Measurements from ENCODE around the gene GALNTL6. TPM values are rescaled to one million over a fixed set of nuclear protein-coding genes. Genes with fewer than 3 reads are reported as not detected.
A peak's percentile ranks its signal among the peaks of the same experiment; 100 is the strongest.

The GALNTL6 gene
- total RNA-seq, 2 donors from 2014 or later, result 0.92 to 3.8 TPM

GRCh38 chr4:171814545-171814944, 1.3 kb downstream of the GALNTL6 start:
- H3K27ac ChIP-seq, result no peak overlapping the region
- no peak for DNase-seq (ENCODE audit: low spot score)
- TF ChIP-seq, protein P1, sequence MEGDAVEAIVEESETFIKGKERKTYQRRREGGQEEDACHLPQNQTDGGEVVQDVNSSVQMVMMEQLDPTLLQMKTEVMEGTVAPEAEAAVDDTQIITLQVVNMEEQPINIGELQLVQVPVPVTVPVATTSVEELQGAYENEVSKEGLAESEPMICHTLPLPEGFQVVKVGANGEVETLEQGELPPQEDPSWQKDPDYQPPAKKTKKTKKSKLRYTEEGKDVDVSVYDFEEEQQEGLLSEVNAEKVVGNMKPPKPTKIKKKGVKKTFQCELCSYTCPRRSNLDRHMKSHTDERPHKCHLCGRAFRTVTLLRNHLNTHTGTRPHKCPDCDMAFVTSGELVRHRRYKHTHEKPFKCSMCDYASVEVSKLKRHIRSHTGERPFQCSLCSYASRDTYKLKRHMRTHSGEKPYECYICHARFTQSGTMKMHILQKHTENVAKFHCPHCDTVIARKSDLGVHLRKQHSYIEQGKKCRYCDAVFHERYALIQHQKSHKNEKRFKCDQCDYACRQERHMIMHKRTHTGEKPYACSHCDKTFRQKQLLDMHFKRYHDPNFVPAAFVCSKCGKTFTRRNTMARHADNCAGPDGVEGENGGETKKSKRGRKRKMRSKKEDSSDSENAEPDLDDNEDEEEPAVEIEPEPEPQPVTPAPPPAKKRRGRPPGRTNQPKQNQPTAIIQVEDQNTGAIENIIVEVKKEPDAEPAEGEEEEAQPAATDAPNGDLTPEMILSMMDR (IDR thresholded peaks at IDR 0.05), result no peak
- no peaks in the 10 kb centered on the region for H3K27me3 ChIP-seq (replicated peaks; ENCODE audit: insufficient read depth)
- no peak for ATAC-seq (ENCODE audit: insufficient number of reproducible peaks, low FRiP score, low read depth)
- no peaks in the 10 kb centered on the region for H3K36me3 ChIP-seq
- peak overlapping the region; percentile 75 for H3K4me3 ChIP-seq
- H3K4me1 ChIP-seq (ENCODE audit: control insufficient read depth in 1 of 2, low read depth in 2 of 2), result no peaks in the 10 kb centered on the region
- no peaks in the 10 kb centered on the region for H3K9me3 ChIP-seq

- Histone ChIP-seq H3K36me3 (no peaks in the 10 kb centered on the region), H3K27ac (no peak overlapping the region), H3K9me3 (no peaks in the 10 kb centered on the region), H3K4me3 (no peak overlapping the region), H3K4me1 (ENCODE audit: control insufficient read depth in 1 of 2, low read depth in 2 of 2) (no peaks in the 10 kb centered on the region), H3K27me3 (replicated peaks; ENCODE audit: insufficient read depth) (no peaks in the 10 kb centered on the region)
- no peak for DNase-seq (ENCODE audit: low spot score)
- no peak for ATAC-seq (ENCODE audit: insufficient number of reproducible peaks, low FRiP score, low read depth)
- TF ChIP-seq, protein P1 (IDR thresholded peaks at IDR 0.05), result no peak
Measured at GRCh38 chr4:171817026-171817425, 3.8 kb downstream of the GALNTL6 start.

DNA sequence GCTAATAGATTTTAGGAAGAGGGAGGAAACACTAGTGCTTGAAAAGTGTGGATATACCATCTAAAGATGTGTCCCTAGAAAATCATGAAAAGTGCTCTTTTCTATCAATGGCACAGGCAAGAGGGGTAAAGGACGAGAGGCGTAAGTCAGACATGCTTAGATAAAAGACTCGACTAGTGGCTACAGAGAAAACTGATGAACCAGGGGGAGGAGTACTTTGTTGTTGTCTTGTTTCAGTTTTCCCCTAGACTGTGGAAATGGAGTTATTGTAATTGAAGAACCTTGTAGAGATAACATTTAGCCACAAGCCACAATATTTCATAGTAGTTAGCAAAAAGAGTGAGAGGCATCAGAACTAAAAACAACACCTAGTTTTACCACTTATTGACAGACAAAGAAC, 21.4 kb downstream of the GALNTL6 start:
- ATAC-seq (ENCODE audit: insufficient number of reproducible peaks, low FRiP score, low read depth) (no peak), DNase-seq (ENCODE audit: low spot score) (no peak)
- no peak overlapping the region for H3K4me3 ChIP-seq
- H3K9me3 ChIP-seq, result no peaks in the 10 kb centered on the region
- TF ChIP-seq, protein P1 (IDR thresholded peaks at IDR 0.05), result no peak
- H3K27ac ChIP-seq, result no peak overlapping the region
- no peaks in the 10 kb centered on the region for H3K4me1 ChIP-seq (ENCODE audit: control insufficient read depth in 1 of 2, low read depth in 2 of 2)
- H3K36me3 ChIP-seq, result no peaks in the 10 kb centered on the region
- no peaks in the 10 kb centered on the region for H3K27me3 ChIP-seq (replicated peaks; ENCODE audit: insufficient read depth)

GRCh38 chr4:171843456-171843855, 30.3 kb downstream of the GALNTL6 start:
- Histone ChIP-seq H3K27me3 (replicated peaks; ENCODE audit: insufficient read depth) (no peaks in the 10 kb centered on the region), H3K27ac (no peak overlapping the region), H3K4me1 (ENCODE audit: control insufficient read depth in 1 of 2, low read depth in 2 of 2) (no peaks in the 10 kb centered on the region), H3K4me3 (no peak overlapping the region), H3K9me3 (no peaks in the 10 kb centered on the region), H3K36me3 (no peaks in the 10 kb centered on the region)
- TF ChIP-seq, protein P1 (IDR thresholded peaks at IDR 0.05), result no peak
- ATAC-seq (ENCODE audit: insufficient number of reproducible peaks, low FRiP score, low read depth) (no peak), DNase-seq (ENCODE audit: low spot score) (no peak)

- Histone ChIP-seq H3K4me1 (ENCODE audit: control insufficient read depth in 1 of 2, low read depth in 2 of 2) (no peaks in the 10 kb centered on the region), H3K9me3 (no peaks in the 10 kb centered on the region), H3K27me3 (replicated peaks; ENCODE audit: insufficient read depth) (no peaks in the 10 kb centered on the region), H3K36me3 (no peaks in the 10 kb centered on the region), H3K27ac (no peak overlapping the region), H3K4me3 (no peak overlapping the region)
- DNase-seq (ENCODE audit: low spot score) (no peak), ATAC-seq (ENCODE audit: insufficient number of reproducible peaks, low FRiP score, low read depth) (no peak)
- TF ChIP-seq, protein P1 (IDR thresholded peaks at IDR 0.05), result no peak
Measured at GRCh38 chr4:171846232-171846631, 33.0 kb downstream of the GALNTL6 start.

Measured in thoracic aorta (tissue), 2 donors.